ENCODE data around the gene NUP210L.

GRCh38 chr1:154181944-154182343 lies 27.1 kb upstream of the NUP210L start:
- TF ChIP-seq EZH2 (IDR thresholded peaks at IDR 0.05; ENCODE audit: insufficient read depth, poor library complexity, severe bottlenecking) (no peak), EZH2phosphoT487 (IDR thresholded peaks at IDR 0.05; ENCODE audit: insufficient read depth, low read depth) (no peak)

Measured in GM23248 (cell line).